GM12865 (cell line): ENCODE measurements around the gene ANKRD6.

Source experiments
- DNase-seq: peaks from one replicate; pipeline ENCODE4 v3.0.0; 2010; ENCODE audit warnings: low read depth
- H3K4me3 ChIP-seq: 2 replicates; pipeline ENCODE4 v1.5.1; 2011; ENCODE audit warnings: mild to moderate bottlenecking, low read depth, low read length, control low read depth
- CTCF ChIP-seq: IDR thresholded peaks from 2 replicates; pipeline ENCODE4 v1.5.1; 2011; ENCODE audit warnings: low read length, control low read depth, low read depth, inconsistent platforms; ENCODE audit not compliant: insufficient read depth; ENCODE audit errors: missing control alignments

ANKRD6 gene

GRCh38 chr6:89443658-89444057 is 10.7 kb downstream of the ANKRD6 start:
- TF ChIP-seq CTCF = no peak
- DNase-seq = no peak
- H3K4me3 ChIP-seq = no peak overlapping the region

- no peak overlapping the region for H3K4me3 ChIP-seq
- TF ChIP-seq CTCF = no peak
These were observed 16.2 kb downstream of the ANKRD6 start for GRCh38 chr6:89449193-89449592.

DNA sequence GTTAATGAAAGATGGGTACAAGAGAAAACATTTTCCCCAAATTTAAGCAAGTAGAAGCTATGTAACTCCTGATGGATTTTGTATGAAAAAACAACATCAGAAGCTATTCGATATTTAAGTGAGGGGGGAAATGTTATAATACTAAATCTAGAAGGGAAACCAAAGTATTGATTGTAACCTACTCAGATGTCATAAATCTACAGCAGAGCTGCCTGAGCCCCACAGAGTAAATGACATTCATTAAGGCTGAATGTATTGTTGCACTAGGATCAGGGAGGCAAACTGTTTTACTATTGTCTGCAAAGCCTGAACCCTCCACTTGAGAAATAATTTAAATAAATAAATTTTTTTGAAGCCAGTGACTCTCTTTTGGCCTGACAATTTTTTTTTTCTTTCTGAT is 19.3 kb downstream of the ANKRD6 start:
- TF ChIP-seq CTCF = no peak
- no peak overlapping the region for H3K4me3 ChIP-seq
- DNase-seq = no peak

More at GRCh38 chr6:89449193-89449592, 16.2 kb downstream of the ANKRD6 start:
- no peak for DNase-seq

GRCh38 chr6:89454300-89454699 is 21.3 kb downstream of the ANKRD6 start:
- TF ChIP-seq CTCF = no peak
- no peak overlapping the region for H3K4me3 ChIP-seq
- no peak for DNase-seq

DNA sequence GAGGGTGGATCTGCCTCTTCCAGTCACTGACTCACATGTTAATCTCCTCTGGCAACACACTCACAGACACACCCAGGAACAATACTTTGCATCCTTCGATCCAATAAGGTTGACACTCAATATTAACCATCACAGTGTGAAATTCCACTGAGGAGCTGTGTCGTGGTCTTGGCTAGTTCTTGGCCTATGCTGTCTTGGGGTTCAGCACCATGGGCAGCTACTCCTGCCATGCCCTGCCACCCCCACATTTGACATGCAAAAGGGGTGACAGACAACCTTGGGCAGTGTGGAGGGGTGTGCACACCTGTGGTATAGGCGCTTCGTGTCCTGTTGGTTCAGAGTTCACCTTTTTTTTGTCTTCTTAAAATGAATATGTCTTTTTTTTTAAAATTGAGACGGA is 25.8 kb downstream of the ANKRD6 start:
- no peak for DNase-seq
- no peak for TF ChIP-seq CTCF

DNA sequence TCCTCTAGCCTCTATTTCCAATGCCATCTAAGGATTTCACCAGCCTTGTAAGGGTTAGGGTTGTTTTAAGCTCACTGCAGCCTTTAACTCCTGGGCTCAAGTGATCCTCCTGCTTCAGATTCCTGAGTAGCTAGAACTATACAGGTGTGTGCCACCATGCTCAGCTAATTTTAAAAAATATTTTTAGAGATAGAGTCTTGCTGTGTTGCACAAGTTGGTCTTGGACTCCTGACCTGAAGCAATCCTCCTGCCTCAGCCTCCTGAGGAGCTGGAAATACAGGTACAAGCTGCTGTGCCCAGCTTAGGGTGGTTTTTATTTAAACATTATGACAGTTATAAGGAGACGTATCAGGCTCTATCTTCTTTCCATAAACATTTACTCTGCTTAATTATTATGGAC is 26.5 kb downstream of the ANKRD6 start:
- no peak overlapping the region for H3K4me3 ChIP-seq
- DNase-seq = no peak
- no peak for TF ChIP-seq CTCF

More for the DNA sequence above, 25.8 kb downstream of the ANKRD6 start:
- no peak overlapping the region for H3K4me3 ChIP-seq

DNA sequence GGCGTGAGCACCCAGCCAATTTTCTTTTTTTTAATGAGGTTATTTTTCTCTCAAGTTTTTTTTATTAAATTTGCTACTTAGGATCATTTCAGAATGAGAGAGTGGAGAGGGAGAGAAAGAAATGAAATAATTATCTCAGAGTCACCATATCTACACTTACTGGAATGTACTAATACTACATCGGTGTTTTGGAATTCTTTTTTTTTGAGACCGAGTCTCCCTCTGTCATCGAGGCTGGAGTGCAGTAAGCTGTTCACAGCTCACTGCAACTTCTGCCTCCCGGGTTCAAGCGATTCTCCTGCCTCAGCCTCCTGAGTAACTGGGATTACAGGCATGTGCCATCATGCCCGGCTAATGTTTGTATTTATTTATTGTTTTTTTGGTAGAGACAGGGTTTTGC is 27.8 kb downstream of the ANKRD6 start:
- no peak overlapping the region for H3K4me3 ChIP-seq
- no peak for DNase-seq
- no peak for TF ChIP-seq CTCF
